ENCODE data around the gene MCOLN2.

GRCh38 chr1:84890566-84890965, 106.3 kb downstream of the MCOLN2 start:
- TF ChIP-seq, protein P1, sequence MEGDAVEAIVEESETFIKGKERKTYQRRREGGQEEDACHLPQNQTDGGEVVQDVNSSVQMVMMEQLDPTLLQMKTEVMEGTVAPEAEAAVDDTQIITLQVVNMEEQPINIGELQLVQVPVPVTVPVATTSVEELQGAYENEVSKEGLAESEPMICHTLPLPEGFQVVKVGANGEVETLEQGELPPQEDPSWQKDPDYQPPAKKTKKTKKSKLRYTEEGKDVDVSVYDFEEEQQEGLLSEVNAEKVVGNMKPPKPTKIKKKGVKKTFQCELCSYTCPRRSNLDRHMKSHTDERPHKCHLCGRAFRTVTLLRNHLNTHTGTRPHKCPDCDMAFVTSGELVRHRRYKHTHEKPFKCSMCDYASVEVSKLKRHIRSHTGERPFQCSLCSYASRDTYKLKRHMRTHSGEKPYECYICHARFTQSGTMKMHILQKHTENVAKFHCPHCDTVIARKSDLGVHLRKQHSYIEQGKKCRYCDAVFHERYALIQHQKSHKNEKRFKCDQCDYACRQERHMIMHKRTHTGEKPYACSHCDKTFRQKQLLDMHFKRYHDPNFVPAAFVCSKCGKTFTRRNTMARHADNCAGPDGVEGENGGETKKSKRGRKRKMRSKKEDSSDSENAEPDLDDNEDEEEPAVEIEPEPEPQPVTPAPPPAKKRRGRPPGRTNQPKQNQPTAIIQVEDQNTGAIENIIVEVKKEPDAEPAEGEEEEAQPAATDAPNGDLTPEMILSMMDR (IDR thresholded peaks at IDR 0.05) = no peak
- no peak for TF ChIP-seq POLR2A (IDR thresholded peaks at IDR 0.05)
- TF ChIP-seq POLR2AphosphoS5 (IDR thresholded peaks at IDR 0.05) = no peak

Measured in prostate gland (tissue), 2 donors.